ENCODE measurements around the gene PTGS1. TPM values are rescaled to one million over a fixed set of nuclear protein-coding genes. Genes with fewer than 3 reads are reported as not detected.
"Not testable (repeated sequence)": the region's sequence is repeated elsewhere in the genome, so short reads cannot be mapped to it uniquely, and the experiment has no call there.

The PTGS1 gene
- total and polyA plus RNA-seq, 2 of the 8 experiments (the other 6 are each of a cell fraction or from before 2014, with no cell fraction given) = 1.1 to 1.9 TPM

GRCh38 chr9:122360891-122361290 is 9.9 kb upstream of the PTGS1 start (continued):
- no peak for TF ChIP-seq SAP30 (IDR thresholded peaks at IDR 0.05; ENCODE audit: insufficient read depth, insufficient replicate concordance, low read length)
- TF ChIP-seq SRF (IDR thresholded peaks at IDR 0.05; ENCODE audit: low read depth, low read length) = no peak
- TF ChIP-seq RAD21 (IDR thresholded peaks at IDR 0.05 in 1 of 2, conservative IDR thresholded peaks at IDR 0.05 in 1 of 2; ENCODE audit: low read depth in 2 of 2, low read length in 2 of 2) = no peak

- H2BK120ac ChIP-seq (replicated peaks; ENCODE audit: low read depth, low read length); H3K9ac ChIP-seq (replicated peaks in 1 of 4; ENCODE audit: extremely low read depth in 1 of 4, low read depth in 3 of 4, low read length in 3 of 4); H3K36me3 ChIP-seq (ENCODE audit: control insufficient read depth in 2 of 4, insufficient read depth in 4 of 4, low read length in 3 of 4); H3K23me2 ChIP-seq (ENCODE audit: low read depth, low read length); H3K79me2 ChIP-seq (ENCODE audit: control insufficient read depth in 1 of 2, insufficient read depth in 2 of 2, low read length in 2 of 2); H2AFZ ChIP-seq (ENCODE audit: low read length); H3K27ac ChIP-seq (ENCODE audit: low read depth, low read length); FAIRE-seq; H2BK5ac ChIP-seq (ENCODE audit: low read depth, low read length); H4K8ac ChIP-seq (ENCODE audit: extremely low read depth, insufficient read depth, low read length); DNase-seq (ENCODE audit: low read depth in 1 of 2, low spot score in 2 of 2); H3K79me1 ChIP-seq (ENCODE audit: low read depth, low read length); H4K20me1 ChIP-seq (replicated peaks in 1 of 2; ENCODE audit: control insufficient read depth in 1 of 2, insufficient read depth in 2 of 2, low read length in 2 of 2); H2AK5ac ChIP-seq (ENCODE audit: low read depth, low read length); H3K27me3 ChIP-seq (replicated peaks in 1 of 4; ENCODE audit: control insufficient read depth in 3 of 4, extremely low read depth in 1 of 4, insufficient read depth in 3 of 4, low read length in 3 of 4); H2BK15ac ChIP-seq (ENCODE audit: low read length); H2BK12ac ChIP-seq (ENCODE audit: low read depth, low read length); H4K5ac ChIP-seq (ENCODE audit: insufficient read length, low read depth, low read length); H2BK20ac ChIP-seq (ENCODE audit: low read length); H3K4me1 ChIP-seq (replicated peaks in 1 of 4; ENCODE audit: control insufficient read depth in 3 of 4, insufficient read depth in 4 of 4, low read length in 3 of 4); H3K23ac ChIP-seq (ENCODE audit: insufficient read length); H3K18ac ChIP-seq (ENCODE audit: extremely low read depth, low read length); H4K91ac ChIP-seq (replicated peaks; ENCODE audit: insufficient read length, low read length); H3K9me3 ChIP-seq (ENCODE audit: insufficient read depth in 2 of 2, low read depth in 1 of 2, low read length in 1 of 2); H3K4me3 ChIP-seq (ENCODE audit: extremely low read depth in 1 of 4, insufficient read depth in 2 of 4, low read depth in 3 of 4, low read length in 4 of 4); H3K4ac ChIP-seq (replicated peaks; ENCODE audit: insufficient read length, low read depth, low read length); H3K56ac ChIP-seq (replicated peaks; ENCODE audit: insufficient read length, low read depth, low read length); H3K4me2 ChIP-seq (ENCODE audit: insufficient read depth in 1 of 2, low read depth in 2 of 2, low read length in 2 of 2); H3K14ac ChIP-seq (ENCODE audit: insufficient read length); POLR2A ChIA-PET (ENCODE audit: partially characterized antibody): not testable (repeated sequence)
- CTCF ChIA-PET (ENCODE audit: partially characterized antibody) = interaction anchor here (0.9 to 3.0 kb wide), 12 partner anchors 8 to 449 kb away, joined by 3 to 14 read pairs (median 4); no protein-coding TSS in a partner anchor
- WGBS, 2 experiments (ENCODE audit: extremely low coverage in 1 of 2, insufficient coverage in 1 of 2, insufficient read length in 1 of 2, insufficient replicate concordance in 2 of 2, low coverage in 1 of 2, low lambda C conversion rate in 2 of 2, missing lambda C conversion rate in 1 of 2) = 94% methylated on average over 10 of the region's 12 CpGs; no CpG with 5 or more reads in 1 of the 2 experiments
These were observed 7.7 kb upstream of the PTGS1 start for GRCh38 chr9:122363131-122363530.

Data from H1 (cell line).